ENCODE data around the gene PROCA1. TPM values are rescaled to one million over a fixed set of nuclear protein-coding genes. Genes with fewer than 3 reads are reported as not detected.
A peak's percentile ranks its signal among the peaks of the same experiment; 100 is the strongest.

Gene PROCA1
- total and polyA plus RNA-seq, 9 of the 15 experiments (the other 6 are each of a cell fraction or from before 2014, with no cell fraction given), result 0.78 to 16.2 (median 5.6) TPM

DNA sequence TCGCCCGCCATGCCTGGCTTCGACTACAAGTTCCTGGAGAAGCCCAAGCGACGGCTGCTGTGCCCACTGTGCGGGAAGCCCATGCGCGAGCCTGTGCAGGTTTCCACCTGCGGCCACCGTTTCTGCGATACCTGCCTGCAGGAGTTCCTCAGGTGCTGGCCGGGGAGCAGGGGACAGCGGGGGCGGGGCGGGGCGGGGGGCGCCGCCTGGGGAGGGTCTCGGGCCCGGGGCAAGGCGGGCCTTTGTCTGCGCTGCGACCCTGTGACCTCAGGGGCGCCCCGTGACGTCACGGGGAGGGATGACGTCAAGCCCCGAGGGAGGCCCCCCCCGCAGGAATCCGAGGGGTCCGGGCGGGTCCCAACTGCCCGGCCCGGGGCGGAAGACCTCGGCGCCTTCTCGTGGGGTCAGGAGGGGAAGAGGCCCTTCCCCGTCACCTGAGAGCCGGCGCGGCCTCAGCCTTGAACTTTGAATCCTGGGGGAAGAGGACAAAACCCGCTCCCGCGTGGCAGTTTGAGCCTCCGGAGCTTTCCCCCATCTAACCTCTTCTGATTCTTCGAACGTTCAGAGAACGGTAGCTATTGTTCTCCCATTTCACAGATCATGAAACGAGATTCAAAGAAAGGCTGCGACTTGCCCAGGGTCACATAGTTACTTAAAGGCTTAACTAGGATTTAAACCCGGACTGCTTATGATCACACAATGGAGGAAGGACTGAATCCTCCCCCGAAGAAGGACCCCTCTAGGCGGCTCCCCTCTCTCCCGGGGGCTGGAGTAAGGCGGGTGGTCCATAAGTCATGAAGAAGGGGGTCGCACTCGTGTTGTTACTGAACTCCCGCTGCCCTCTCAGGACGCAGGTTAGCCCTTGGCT, 32.6 kb upstream of the PROCA1 start (continued):
- TF ChIP-seq, protein P1, sequence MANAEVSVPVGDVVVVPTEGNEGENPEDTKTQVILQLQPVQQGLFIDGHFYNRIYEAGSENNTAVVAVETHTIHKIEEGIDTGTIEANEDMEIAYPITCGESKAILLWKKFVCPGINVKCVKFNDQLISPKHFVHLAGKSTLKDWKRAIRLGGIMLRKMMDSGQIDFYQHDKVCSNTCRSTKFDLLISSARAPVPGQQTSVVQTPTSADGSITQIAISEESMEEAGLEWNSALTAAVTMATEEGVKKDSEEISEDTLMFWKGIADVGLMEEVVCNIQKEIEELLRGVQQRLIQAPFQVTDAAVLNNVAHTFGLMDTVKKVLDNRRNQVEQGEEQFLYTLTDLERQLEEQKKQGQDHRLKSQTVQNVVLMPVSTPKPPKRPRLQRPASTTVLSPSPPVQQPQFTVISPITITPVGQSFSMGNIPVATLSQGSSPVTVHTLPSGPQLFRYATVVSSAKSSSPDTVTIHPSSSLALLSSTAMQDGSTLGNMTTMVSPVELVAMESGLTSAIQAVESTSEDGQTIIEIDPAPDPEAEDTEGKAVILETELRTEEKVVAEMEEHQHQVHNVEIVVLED (CRISPR knock-in tag; IDR thresholded peaks at IDR 0.05), result 0 out of 2 replicates have a peak, but pooled peaks have one; percentile 2
- TF ChIP-seq, protein P2, sequence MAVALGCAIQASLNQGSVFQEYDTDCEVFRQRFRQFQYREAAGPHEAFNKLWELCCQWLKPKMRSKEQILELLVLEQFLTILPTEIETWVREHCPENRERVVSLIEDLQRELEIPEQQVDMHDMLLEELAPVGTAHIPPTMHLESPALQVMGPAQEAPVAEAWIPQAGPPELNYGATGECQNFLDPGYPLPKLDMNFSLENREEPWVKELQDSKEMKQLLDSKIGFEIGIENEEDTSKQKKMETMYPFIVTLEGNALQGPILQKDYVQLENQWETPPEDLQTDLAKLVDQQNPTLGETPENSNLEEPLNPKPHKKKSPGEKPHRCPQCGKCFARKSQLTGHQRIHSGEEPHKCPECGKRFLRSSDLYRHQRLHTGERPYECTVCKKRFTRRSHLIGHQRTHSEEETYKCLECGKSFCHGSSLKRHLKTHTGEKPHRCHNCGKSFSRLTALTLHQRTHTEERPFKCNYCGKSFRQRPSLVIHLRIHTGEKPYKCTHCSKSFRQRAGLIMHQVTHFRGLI (CRISPR knock-in tag; IDR thresholded peaks at IDR 0.05), result peak; percentile 71; the same call in 1 of the 2 replicates
- TF ChIP-seq, protein P3, sequence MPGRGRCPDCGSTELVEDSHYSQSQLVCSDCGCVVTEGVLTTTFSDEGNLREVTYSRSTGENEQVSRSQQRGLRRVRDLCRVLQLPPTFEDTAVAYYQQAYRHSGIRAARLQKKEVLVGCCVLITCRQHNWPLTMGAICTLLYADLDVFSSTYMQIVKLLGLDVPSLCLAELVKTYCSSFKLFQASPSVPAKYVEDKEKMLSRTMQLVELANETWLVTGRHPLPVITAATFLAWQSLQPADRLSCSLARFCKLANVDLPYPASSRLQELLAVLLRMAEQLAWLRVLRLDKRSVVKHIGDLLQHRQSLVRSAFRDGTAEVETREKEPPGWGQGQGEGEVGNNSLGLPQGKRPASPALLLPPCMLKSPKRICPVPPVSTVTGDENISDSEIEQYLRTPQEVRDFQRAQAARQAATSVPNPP (IDR thresholded peaks at IDR 0.05; ENCODE audit: borderline replicate concordance, insufficient read depth, insufficient read length), result no peak
- no peak for TF ChIP-seq SNIP1 (IDR thresholded peaks at IDR 0.05; ENCODE audit: low read depth)
- no peak for TF ChIP-seq RFX1 (IDR thresholded peaks at IDR 0.05)
- TF ChIP-seq CHD2 (IDR thresholded peaks at IDR 0.05; ENCODE audit: low read depth, low read length), result no peak
- peak; percentile 93 for TF ChIP-seq NR3C1 (CRISPR knock-in tag; IDR thresholded peaks at IDR 0.05)
- TF ChIP-seq GATA2 (CRISPR knock-in tag; IDR thresholded peaks at IDR 0.05), result no peak
- TF ChIP-seq, protein P4, sequence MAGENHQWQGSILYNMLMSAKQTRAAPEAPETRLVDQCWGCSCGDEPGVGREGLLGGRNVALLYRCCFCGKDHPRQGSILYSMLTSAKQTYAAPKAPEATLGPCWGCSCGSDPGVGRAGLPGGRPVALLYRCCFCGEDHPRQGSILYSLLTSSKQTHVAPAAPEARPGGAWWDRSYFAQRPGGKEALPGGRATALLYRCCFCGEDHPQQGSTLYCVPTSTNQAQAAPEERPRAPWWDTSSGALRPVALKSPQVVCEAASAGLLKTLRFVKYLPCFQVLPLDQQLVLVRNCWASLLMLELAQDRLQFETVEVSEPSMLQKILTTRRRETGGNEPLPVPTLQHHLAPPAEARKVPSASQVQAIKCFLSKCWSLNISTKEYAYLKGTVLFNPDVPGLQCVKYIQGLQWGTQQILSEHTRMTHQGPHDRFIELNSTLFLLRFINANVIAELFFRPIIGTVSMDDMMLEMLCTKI (IDR thresholded peaks at IDR 0.05; ENCODE audit: partially characterized antibody), result no peak
- TF ChIP-seq PHB2 (IDR thresholded peaks at IDR 0.05; ENCODE audit: low read depth), result no peak
- no peak for TF ChIP-seq BDP1 (IDR thresholded peaks at IDR 0.05; ENCODE audit: insufficient read depth, insufficient read length)
- TF ChIP-seq, protein P5, sequence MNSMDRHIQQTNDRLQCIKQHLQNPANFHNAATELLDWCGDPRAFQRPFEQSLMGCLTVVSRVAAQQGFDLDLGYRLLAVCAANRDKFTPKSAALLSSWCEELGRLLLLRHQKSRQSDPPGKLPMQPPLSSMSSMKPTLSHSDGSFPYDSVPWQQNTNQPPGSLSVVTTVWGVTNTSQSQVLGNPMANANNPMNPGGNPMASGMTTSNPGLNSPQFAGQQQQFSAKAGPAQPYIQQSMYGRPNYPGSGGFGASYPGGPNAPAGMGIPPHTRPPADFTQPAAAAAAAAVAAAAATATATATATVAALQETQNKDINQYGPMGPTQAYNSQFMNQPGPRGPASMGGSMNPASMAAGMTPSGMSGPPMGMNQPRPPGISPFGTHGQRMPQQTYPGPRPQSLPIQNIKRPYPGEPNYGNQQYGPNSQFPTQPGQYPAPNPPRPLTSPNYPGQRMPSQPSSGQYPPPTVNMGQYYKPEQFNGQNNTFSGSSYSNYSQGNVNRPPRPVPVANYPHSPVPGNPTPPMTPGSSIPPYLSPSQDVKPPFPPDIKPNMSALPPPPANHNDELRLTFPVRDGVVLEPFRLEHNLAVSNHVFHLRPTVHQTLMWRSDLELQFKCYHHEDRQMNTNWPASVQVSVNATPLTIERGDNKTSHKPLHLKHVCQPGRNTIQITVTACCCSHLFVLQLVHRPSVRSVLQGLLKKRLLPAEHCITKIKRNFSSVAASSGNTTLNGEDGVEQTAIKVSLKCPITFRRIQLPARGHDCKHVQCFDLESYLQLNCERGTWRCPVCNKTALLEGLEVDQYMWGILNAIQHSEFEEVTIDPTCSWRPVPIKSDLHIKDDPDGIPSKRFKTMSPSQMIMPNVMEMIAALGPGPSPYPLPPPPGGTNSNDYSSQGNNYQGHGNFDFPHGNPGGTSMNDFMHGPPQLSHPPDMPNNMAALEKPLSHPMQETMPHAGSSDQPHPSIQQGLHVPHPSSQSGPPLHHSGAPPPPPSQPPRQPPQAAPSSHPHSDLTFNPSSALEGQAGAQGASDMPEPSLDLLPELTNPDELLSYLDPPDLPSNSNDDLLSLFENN (IDR thresholded peaks at IDR 0.05; ENCODE audit: low read depth in 2 of 2, low read length in 2 of 2), result no peak; a peak in 1 of 4 replicates
- no peak for TF ChIP-seq ZNF507 (tag; conservative IDR thresholded peaks at IDR 0.05)
- no peak for TF ChIP-seq SOX6 (IDR thresholded peaks at IDR 0.05)
- TF ChIP-seq OTX1 (CRISPR knock-in tag; IDR thresholded peaks at IDR 0.05), result no peak
- TF ChIP-seq, protein P6, sequence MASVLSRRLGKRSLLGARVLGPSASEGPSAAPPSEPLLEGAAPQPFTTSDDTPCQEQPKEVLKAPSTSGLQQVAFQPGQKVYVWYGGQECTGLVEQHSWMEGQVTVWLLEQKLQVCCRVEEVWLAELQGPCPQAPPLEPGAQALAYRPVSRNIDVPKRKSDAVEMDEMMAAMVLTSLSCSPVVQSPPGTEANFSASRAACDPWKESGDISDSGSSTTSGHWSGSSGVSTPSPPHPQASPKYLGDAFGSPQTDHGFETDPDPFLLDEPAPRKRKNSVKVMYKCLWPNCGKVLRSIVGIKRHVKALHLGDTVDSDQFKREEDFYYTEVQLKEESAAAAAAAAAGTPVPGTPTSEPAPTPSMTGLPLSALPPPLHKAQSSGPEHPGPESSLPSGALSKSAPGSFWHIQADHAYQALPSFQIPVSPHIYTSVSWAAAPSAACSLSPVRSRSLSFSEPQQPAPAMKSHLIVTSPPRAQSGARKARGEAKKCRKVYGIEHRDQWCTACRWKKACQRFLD (CRISPR knock-in tag; IDR thresholded peaks at IDR 0.05), result no peak; the same call in 1 of the 2 replicates
- TF ChIP-seq TSC22D4 (tag; IDR thresholded peaks at IDR 0.05), result no peak
